Dermis blood vessel endothelial cell (primary cell): ENCODE measurements around the gene DENND4A. TPM values are rescaled to one million over a fixed set of nuclear protein-coding genes. Genes with fewer than 3 reads are reported as not detected.
A peak's percentile ranks its signal among the peaks of the same experiment; 100 is the strongest.
"Not testable (repeated sequence)": the region's sequence is repeated elsewhere in the genome, so short reads cannot be mapped to it uniquely, and the experiment has no call there.

ENCODE experiments used
- DNase-seq: peaks from one replicate; pipeline ENCODE4 v3.0.0; 2010
- total RNA-seq: library from RNA; depleted of rRNA; stranded (reverse); fragments of >200 nt; gene quantifications from 2 replicates; pipeline ENCODE4 v1.2.3, GENCODE V29; 2014

The DENND4A gene
- total RNA-seq, 1 donor from 2014 or later, result 27.6 TPM

- no peak for DNase-seq
Measured at GRCh38 chr15:65787260-65787659, 4.8 kb downstream of the DENND4A start.

- DNase-seq, result no peak
Measured at GRCh38 chr15:65785151-65785550, 6.9 kb downstream of the DENND4A start.

- DNase-seq, result peak; percentile 42
Measured at GRCh38 chr15:65783872-65784271, 8.2 kb downstream of the DENND4A start.

GRCh38 chr15:65782096-65782495 lies 10.0 kb downstream of the DENND4A start:
- no peak for DNase-seq

GRCh38 chr15:65778701-65779100 lies 13.4 kb downstream of the DENND4A start:
- DNase-seq, result not testable (repeated sequence)

GRCh38 chr15:65778269-65778668 lies 13.8 kb downstream of the DENND4A start:
- no peak for DNase-seq

GRCh38 chr15:65777843-65778242 lies 14.2 kb downstream of the DENND4A start:
- no peak for DNase-seq

GRCh38 chr15:65777053-65777452 lies 15.0 kb downstream of the DENND4A start:
- no peak for DNase-seq

GRCh38 chr15:65773386-65774111 lies 18.5 kb downstream of the DENND4A start:
- DNase-seq, result no peak

- DNase-seq, result no peak
Measured at GRCh38 chr15:65772930-65773329, 19.2 kb downstream of the DENND4A start.

- no peak for DNase-seq
Measured at GRCh38 chr15:65771870-65772269, 20.2 kb downstream of the DENND4A start.

GRCh38 chr15:65769482-65769881 lies 22.6 kb downstream of the DENND4A start:
- DNase-seq, result no peak

GRCh38 chr15:65767895-65768294 lies 24.2 kb downstream of the DENND4A start:
- DNase-seq, result no peak

GRCh38 chr15:65767264-65767595 lies 24.9 kb downstream of the DENND4A start:
- DNase-seq, result no peak

GRCh38 chr15:65766422-65767263 lies 25.4 kb downstream of the DENND4A start:
- no peak for DNase-seq

- DNase-seq, result no peak
Measured at GRCh38 chr15:65765106-65765505, 27.0 kb downstream of the DENND4A start.

GRCh38 chr15:65762914-65763787 lies 28.9 kb downstream of the DENND4A start:
- no peak for DNase-seq

GRCh38 chr15:65762399-65762798 lies 29.7 kb downstream of the DENND4A start:
- DNase-seq, result no peak

- DNase-seq, result no peak
Measured at GRCh38 chr15:65761210-65761926, 30.7 kb downstream of the DENND4A start.

GRCh38 chr15:65759441-65759840 lies 32.7 kb downstream of the DENND4A start:
- no peak for DNase-seq

GRCh38 chr15:65758242-65758641 lies 33.9 kb downstream of the DENND4A start:
- DNase-seq, result no peak

GRCh38 chr15:65757256-65757655 lies 34.8 kb downstream of the DENND4A start:
- DNase-seq, result no peak
